Activated CD8-positive, alpha-beta memory T cell treated with anti-CD3 and anti-CD28 coated beads, Interleukin-2, amount 10 ng/mL, durations not matched to agents 7 days and 5 days (primary cell): ENCODE results near the gene DMXL2. TPM values are rescaled to one million over a fixed set of nuclear protein-coding genes. Genes with fewer than 3 reads are reported as not detected.
"Not testable (repeated sequence)": the region's sequence is repeated elsewhere in the genome, so short reads cannot be mapped to it uniquely, and the experiment has no call there.

Source experiments
- ATAC-seq: fragments of 150-1000 bp; cut with Tn5 transposase; one replicate; pipeline ENCODE4 v1.10.0; 2021; ENCODE audit warnings: moderate library complexity
- CTCF ChIA-PET: fragments of 350-600 bp; sonication (Branson Sonifier 250); formaldehyde crosslinking; loops from one replicate; lab custom pipeline; 2021; ENCODE audit warnings: antibody characterized with exemption; lab: Charles Lee
- DNase-seq: peaks from one replicate; pipeline ENCODE4 v3.0.0-alpha.2; 2020
- H3K27ac Mint-ChIP-seq: one replicate; pipeline ENCODE4 v1.8.0; 2021; ENCODE audit warnings: mild to moderate bottlenecking, mixed read lengths
- H3K27me3 Mint-ChIP-seq: one replicate; pipeline ENCODE4 v1.8.0; 2021; ENCODE audit warnings: mixed read lengths
- H3K36me3 Mint-ChIP-seq: one replicate; pipeline ENCODE4 v1.8.0; 2021; ENCODE audit warnings: mild to moderate bottlenecking, mixed read lengths
- H3K4me1 Mint-ChIP-seq: one replicate; pipeline ENCODE4 v1.8.0; 2021; ENCODE audit warnings: mixed read lengths
- H3K4me3 Mint-ChIP-seq: one replicate; pipeline ENCODE4 v1.8.0; 2021; ENCODE audit warnings: mild to moderate bottlenecking, moderate library complexity, mixed read lengths
- H3K9me3 Mint-ChIP-seq: one replicate; pipeline ENCODE4 v1.8.0; 2022; ENCODE audit warnings: low read depth, mixed read lengths
- total RNA-seq, 2 experiments: library from RNA; stranded (reverse); gene quantifications; one replicate each; pipeline ENCODE4 v1.2.3, GENCODE V29; 2021

DMXL2 gene
- total RNA-seq, 2 experiments from 2014 or later = 7.3 to 10.4 TPM

- not testable (repeated sequence) for H3K36me3 Mint-ChIP-seq, DNase-seq, ATAC-seq, H3K27ac Mint-ChIP-seq, H3K9me3 Mint-ChIP-seq, H3K4me3 Mint-ChIP-seq
- CTCF ChIA-PET = interaction anchor here (9.2 kb wide), 1 partner anchor 128 kb away, joined by 216 read pairs; no protein-coding TSS in a partner anchor
- Mint-ChIP-seq H3K27me3 (peaks cover 12% of the 10 kb centered on the region), H3K4me1 (peaks cover 11% of the 10 kb centered on the region)
Observed at GRCh38 chr15:51648643-51649042, 26.1 kb upstream of the DMXL2 start.

- Mint-ChIP-seq H3K27me3 (peaks cover 12% of the 10 kb centered on the region), H3K4me1 (peaks cover 11% of the 10 kb centered on the region)
- not testable (repeated sequence) for H3K9me3 Mint-ChIP-seq, ATAC-seq, H3K36me3 Mint-ChIP-seq, H3K27ac Mint-ChIP-seq, DNase-seq, H3K4me3 Mint-ChIP-seq
- CTCF ChIA-PET = interaction anchor here (2.5 to 9.2 kb wide), 2 partner anchors 88 to 129 kb away, joined by 5 to 216 read pairs; partner anchors contain the start of gene LYSMD2
Observed at GRCh38 chr15:51648101-51648500, 25.5 kb upstream of the DMXL2 start.

- Mint-ChIP-seq H3K9me3 (no peaks in the 10 kb centered on the region), H3K27me3 (peaks cover 19% of the 10 kb centered on the region), H3K27ac (no peak overlapping the region), H3K36me3 (no peaks in the 10 kb centered on the region), H3K4me3 (no peak overlapping the region), H3K4me1 (peaks cover 4% of the 10 kb centered on the region)
- no peak for DNase-seq
- CTCF ChIA-PET = interaction anchor here (1.1 to 9.2 kb wide), 3 partner anchors 14 to 130 kb away, joined by 3 to 216 read pairs (median 5); partner anchors contain the start of gene LYSMD2
- no peak for ATAC-seq
Observed at GRCh38 chr15:51647128-51647562, 24.6 kb upstream of the DMXL2 start.

- no peaks in the 10 kb centered on the region for H3K9me3 Mint-ChIP-seq
- peaks cover 25% of the 10 kb centered on the region for H3K27me3 Mint-ChIP-seq
- no peak overlapping the region for H3K27ac Mint-ChIP-seq
- no peaks in the 10 kb centered on the region for H3K36me3 Mint-ChIP-seq
- DNase-seq = no peak
- ATAC-seq = no peak
- H3K4me1 Mint-ChIP-seq = peaks cover 4% of the 10 kb centered on the region
- CTCF ChIA-PET = no interaction called here
- no peak overlapping the region for H3K4me3 Mint-ChIP-seq
Observed at GRCh38 chr15:51642696-51643095, 20.1 kb upstream of the DMXL2 start.

- H3K27me3 Mint-ChIP-seq = peaks cover 28% of the 10 kb centered on the region
- ATAC-seq = no peak
Observed at GRCh38 chr15:51641490-51642130, 19.0 kb upstream of the DMXL2 start.

GRCh38 chr15:51634591-51635198 lies 12.1 kb upstream of the DMXL2 start:
- ATAC-seq (no peak), DNase-seq (peak; percentile 42)
- H3K27ac Mint-ChIP-seq = no peak overlapping the region
- H3K4me1 Mint-ChIP-seq = peaks cover 11% of the 10 kb centered on the region
- H3K36me3 Mint-ChIP-seq = no peaks in the 10 kb centered on the region
- H3K4me3 Mint-ChIP-seq = no peak overlapping the region
- no peaks in the 10 kb centered on the region for H3K9me3 Mint-ChIP-seq
- peaks cover 27% of the 10 kb centered on the region for H3K27me3 Mint-ChIP-seq
- CTCF ChIA-PET = interaction anchor here (0.9 to 1.7 kb wide), 2 partner anchors 14 to 48 kb away, joined by 3 read pairs; no protein-coding TSS in a partner anchor

More at GRCh38 chr15:51641490-51642130, 19.0 kb upstream of the DMXL2 start:
- H3K9me3 Mint-ChIP-seq = no peaks in the 10 kb centered on the region
- no peak overlapping the region for H3K27ac Mint-ChIP-seq
- no peaks in the 10 kb centered on the region for H3K36me3 Mint-ChIP-seq
- no peak for DNase-seq
- no peak overlapping the region for H3K4me3 Mint-ChIP-seq
- H3K4me1 Mint-ChIP-seq = no peaks in the 10 kb centered on the region
- CTCF ChIA-PET = interaction anchor here (2.0 kb wide), 1 partner anchor 135 kb away, joined by 7 read pairs; no protein-coding TSS in a partner anchor

GRCh38 chr15:51629612-51630011 lies 7.0 kb upstream of the DMXL2 start:
- Mint-ChIP-seq H3K36me3 (peaks cover 1% of the 10 kb centered on the region), H3K4me3 (no peak overlapping the region), H3K9me3 (no peaks in the 10 kb centered on the region), H3K27ac (no peak overlapping the region), H3K27me3 (peaks cover 37% of the 10 kb centered on the region), H3K4me1 (peaks cover 11% of the 10 kb centered on the region)
- CTCF ChIA-PET = no interaction called here
- DNase-seq (no peak), ATAC-seq (no peak)

- H3K4me3 Mint-ChIP-seq = no peak overlapping the region
- peaks cover 1% of the 10 kb centered on the region for H3K36me3 Mint-ChIP-seq
- peaks cover 53% of the 10 kb centered on the region for H3K27me3 Mint-ChIP-seq
- peaks cover 26% of the 10 kb centered on the region for H3K4me1 Mint-ChIP-seq
- CTCF ChIA-PET = interaction anchor here (1.4 kb wide), 1 partner anchor 12 kb away, joined by 4 read pairs; no protein-coding TSS in a partner anchor
- ATAC-seq (no peak), DNase-seq (no peak)
- no peaks in the 10 kb centered on the region for H3K9me3 Mint-ChIP-seq
- no peak overlapping the region for H3K27ac Mint-ChIP-seq
Observed at GRCh38 chr15:51625236-51625635, 2.7 kb upstream of the DMXL2 start.

- DNase-seq (no peak), ATAC-seq (no peak)
- no peak overlapping the region for H3K27ac Mint-ChIP-seq
- H3K9me3 Mint-ChIP-seq = no peaks in the 10 kb centered on the region
- H3K36me3 Mint-ChIP-seq = peaks cover 1% of the 10 kb centered on the region
- H3K4me1 Mint-ChIP-seq = peaks cover 21% of the 10 kb centered on the region
- peak overlapping the region; percentile 29 for H3K4me3 Mint-ChIP-seq
- CTCF ChIA-PET = interaction anchor here (0.9 kb wide), 1 partner anchor 112 kb away, joined by 3 read pairs; no protein-coding TSS in a partner anchor
- H3K27me3 Mint-ChIP-seq = peaks cover 50% of the 10 kb centered on the region
Observed at GRCh38 chr15:51624022-51624421, 1.5 kb upstream of the DMXL2 start.

- peaks cover 21% of the 10 kb centered on the region for H3K4me1 Mint-ChIP-seq
- no peak overlapping the region for H3K27ac Mint-ChIP-seq
- H3K36me3 Mint-ChIP-seq = peaks cover 1% of the 10 kb centered on the region
- peaks cover 48% of the 10 kb centered on the region for H3K27me3 Mint-ChIP-seq
- CTCF ChIA-PET = interaction anchor here (0.9 to 1.5 kb wide), 4 partner anchors 10 to 113 kb away, joined by 3 to 4 read pairs (median 3); no protein-coding TSS in a partner anchor
- H3K4me3 Mint-ChIP-seq = peak overlapping the region; percentile 83
- DNase-seq (no peak), ATAC-seq (no peak)
- no peaks in the 10 kb centered on the region for H3K9me3 Mint-ChIP-seq
Observed at GRCh38 chr15:51623386-51623938, 891 bp upstream of the DMXL2 start.

- H3K27me3 Mint-ChIP-seq = peaks cover 40% of the 10 kb centered on the region
- no peaks in the 10 kb centered on the region for H3K36me3 Mint-ChIP-seq
- H3K9me3 Mint-ChIP-seq = no peaks in the 10 kb centered on the region
- CTCF ChIA-PET = interaction anchor here (1.0 to 2.4 kb wide), 10 partner anchors 9 to 155 kb away, joined by 3 to 13 read pairs (median 4); no protein-coding TSS in a partner anchor
- H3K4me3 Mint-ChIP-seq = peak overlapping the region; percentile 83
- DNase-seq (peak; percentile 66), ATAC-seq (peak; percentile 64)
- H3K27ac Mint-ChIP-seq = peak overlapping the region; percentile 76
- peaks cover 21% of the 10 kb centered on the region for H3K4me1 Mint-ChIP-seq
Observed at GRCh38 chr15:51621936-51622603, 501 bp downstream of the DMXL2 start.

GRCh38 chr15:51621155-51621765 lies 1.3 kb downstream of the DMXL2 start:
- CTCF ChIA-PET = interaction anchor here (0.7 to 2.4 kb wide), 5 partner anchors 10 to 155 kb away, joined by 3 to 8 read pairs (median 6); no protein-coding TSS in a partner anchor
- H3K27me3 Mint-ChIP-seq = peaks cover 38% of the 10 kb centered on the region
- no peak for ATAC-seq

More at GRCh38 chr15:51621155-51621765, 1.3 kb downstream of the DMXL2 start:
- Mint-ChIP-seq H3K36me3 (no peaks in the 10 kb centered on the region), H3K9me3 (no peaks in the 10 kb centered on the region), H3K4me1 (peaks cover 21% of the 10 kb centered on the region), H3K27ac (no peak overlapping the region), H3K4me3 (peak overlapping the region; percentile 83)
- DNase-seq = no peak
